GM19372 (cell line): ENCODE data around the gene C5orf24.
"Not testable (repeated sequence)": the region's sequence is repeated elsewhere in the genome, so short reads cannot be mapped to it uniquely, and the experiment has no call there.

Experiments used
- ATAC-seq: cut with Tn5 transposase; IDR thresholded peaks from one replicate; pipeline ENCODE4 v1.9.1; 2021; ENCODE audit warnings: mild to moderate bottlenecking, low read depth, moderate library complexity; ENCODE audit not compliant: unreplicated experiment

Gene C5orf24

GRCh38 chr5:134851307-134851923 is 5.6 kb downstream of the C5orf24 start:
- no peak for ATAC-seq

DNA sequence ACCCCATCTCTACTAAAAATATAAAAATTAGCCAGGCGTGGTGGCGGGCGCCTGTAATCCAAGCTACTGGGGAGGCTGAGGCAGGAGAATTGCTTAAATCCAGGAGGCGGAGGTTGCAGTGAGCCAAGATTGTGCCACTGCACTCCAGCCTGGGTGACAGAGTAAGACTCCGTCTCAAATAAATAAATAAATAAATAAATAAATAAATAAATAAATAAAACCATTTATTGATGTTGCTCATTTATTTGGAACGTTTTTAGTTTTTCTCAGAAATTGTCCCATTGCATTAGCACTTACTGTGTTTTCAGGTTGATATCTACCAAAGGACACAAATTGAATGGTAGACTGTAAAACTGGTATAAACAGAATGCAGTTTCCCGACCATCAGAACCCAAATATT is 10.7 kb downstream of the C5orf24 start:
- not testable (repeated sequence) for ATAC-seq

GRCh38 chr5:134857401-134857800 is 11.6 kb downstream of the C5orf24 start:
- ATAC-seq, result no peak

- ATAC-seq, result no peak
Observed at GRCh38 chr5:134864707-134865106, 18.9 kb downstream of the C5orf24 start.

- ATAC-seq, result no peak
Observed at GRCh38 chr5:134873494-134873893, 27.7 kb downstream of the C5orf24 start.

DNA sequence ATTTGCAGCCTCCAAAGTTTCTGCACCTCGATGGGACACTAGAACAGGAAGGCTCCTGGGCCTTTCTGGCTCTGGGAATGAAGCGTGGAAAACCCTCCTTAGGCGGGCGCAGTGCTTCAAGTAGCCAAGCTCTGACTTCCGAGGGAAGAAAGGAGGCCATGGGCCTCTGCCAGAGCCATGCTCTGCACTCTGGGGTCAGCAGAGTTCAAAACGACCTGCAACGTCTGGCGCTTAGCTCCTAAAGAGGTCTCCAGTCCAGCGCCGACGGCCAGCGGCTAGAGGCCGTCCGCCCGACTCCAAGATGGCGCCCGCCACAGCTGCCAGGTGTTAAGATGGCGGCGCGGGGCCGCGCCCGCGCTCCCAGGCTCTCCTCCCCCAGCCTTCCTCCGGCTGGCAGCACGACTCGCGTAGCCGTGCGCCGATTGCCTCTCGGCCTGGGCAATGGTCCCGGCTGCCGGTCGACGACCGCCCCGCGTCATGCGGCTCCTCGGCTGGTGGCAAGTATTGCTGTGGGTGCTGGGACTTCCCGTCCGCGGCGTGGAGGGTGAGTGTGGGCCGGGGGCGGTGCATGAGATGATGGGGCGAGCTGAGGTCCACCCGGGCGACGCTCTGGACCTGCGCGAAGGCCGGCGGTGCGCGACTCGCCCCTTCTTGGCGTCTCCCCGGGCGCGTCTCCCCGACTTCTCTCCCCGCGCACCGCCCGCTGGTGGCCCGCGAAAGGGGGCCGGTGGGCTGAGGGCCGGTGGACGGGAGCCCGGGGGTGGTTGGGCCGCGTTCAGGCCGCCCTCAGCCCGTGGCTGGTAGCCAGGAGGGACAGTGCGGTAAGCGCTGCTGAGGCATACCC is 28.4 kb downstream of the C5orf24 start, which contains the start of gene TXNDC15:
Gene TXNDC15, plus strand, starts transcription at position 385 of the 844 bp plus-strand sequence. Its CDS starts 57 bp downstream, at position 442.
- ATAC-seq, result peak; percentile 82

- ATAC-seq, result peak; percentile 27
Observed at GRCh38 chr5:134874831-134875655, 29.3 kb downstream of the C5orf24 start.

DNA sequence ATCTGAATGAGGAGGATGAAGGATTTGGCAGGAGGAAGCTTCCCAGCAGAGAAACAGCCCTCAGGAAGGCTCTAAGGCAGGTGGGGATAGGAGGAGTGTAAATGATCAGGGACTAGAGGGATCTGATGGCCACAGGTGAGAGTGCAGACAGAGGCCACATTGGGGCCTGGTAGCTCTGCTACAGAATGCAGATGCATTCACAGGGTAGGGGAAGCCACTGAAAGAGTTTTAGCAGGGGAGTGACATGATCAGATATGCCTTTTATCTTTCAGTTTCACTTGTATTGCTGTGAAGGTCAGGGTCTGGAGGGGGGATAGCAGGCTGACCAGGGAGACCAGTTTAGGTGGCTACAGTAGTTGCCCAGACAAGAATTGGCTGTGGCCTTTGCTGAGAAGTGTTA is 31.4 kb downstream of the C5orf24 start:
- ATAC-seq, result no peak

- ATAC-seq, result no peak
Observed at GRCh38 chr5:134878403-134878802, 32.6 kb downstream of the C5orf24 start.

DNA sequence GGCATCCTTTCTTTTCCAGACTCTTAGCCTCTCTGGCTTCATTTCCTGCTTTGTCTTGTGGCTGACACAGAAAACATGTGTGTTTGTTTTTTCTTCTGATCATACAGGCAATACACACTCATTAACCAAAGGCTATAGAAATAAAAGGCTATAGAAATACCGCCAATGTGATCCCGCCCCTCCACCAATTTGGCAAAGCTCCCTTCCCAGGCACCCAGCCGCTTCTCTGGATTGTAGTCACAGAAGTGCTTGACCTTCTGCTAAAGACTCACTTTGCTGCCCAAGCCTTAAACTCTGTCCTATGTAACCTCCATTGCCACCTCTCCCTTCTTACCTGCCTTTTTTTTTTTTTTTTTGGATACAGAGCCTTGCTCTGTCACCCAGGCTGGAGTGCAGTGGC is 33.7 kb downstream of the C5orf24 start:
- ATAC-seq, result no peak

DNA sequence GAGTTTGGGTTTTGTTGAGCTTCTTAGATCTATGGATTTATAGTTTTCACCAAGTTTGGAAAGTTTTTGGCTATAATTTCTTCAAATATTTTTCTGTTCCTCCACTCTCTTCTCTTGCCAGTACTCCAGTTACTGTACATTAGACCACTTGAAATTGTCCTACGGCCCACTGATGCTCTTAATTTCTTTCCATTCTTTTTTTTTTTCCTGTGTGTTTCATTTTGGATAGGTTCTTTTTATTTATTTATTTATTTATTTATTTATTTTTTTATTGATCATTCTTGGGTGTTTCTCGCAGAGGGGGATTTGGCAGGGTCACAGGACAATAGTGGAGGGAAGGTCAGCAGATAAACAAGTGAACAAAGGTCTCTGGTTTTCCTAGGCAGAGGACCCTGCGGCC is 35.2 kb downstream of the C5orf24 start:
- not testable (repeated sequence) for ATAC-seq

DNA sequence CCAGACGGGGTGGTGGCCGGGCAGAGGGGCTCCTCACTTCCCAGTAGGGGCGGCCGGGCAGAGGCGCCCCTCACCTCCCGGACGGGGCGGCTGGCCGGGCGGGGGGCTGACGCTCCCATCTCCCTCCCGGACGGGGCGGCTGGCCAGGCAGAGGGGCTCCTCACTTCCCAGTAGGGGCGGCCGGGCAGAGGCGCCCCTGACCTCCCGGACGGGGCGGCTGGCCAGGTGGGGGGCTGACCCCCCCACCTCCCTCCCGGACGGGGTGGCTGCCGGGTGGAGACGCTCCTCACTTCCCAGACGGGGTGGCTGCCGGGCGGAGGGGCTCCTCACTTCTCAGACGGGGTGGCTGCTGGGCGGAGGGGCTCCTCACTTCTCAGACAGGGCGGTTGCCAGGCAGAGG is 35.9 kb downstream of the C5orf24 start:
- ATAC-seq, result not testable (repeated sequence)

GRCh38 chr5:134887593-134888159 is 41.9 kb downstream of the C5orf24 start:
- ATAC-seq, result no peak

DNA sequence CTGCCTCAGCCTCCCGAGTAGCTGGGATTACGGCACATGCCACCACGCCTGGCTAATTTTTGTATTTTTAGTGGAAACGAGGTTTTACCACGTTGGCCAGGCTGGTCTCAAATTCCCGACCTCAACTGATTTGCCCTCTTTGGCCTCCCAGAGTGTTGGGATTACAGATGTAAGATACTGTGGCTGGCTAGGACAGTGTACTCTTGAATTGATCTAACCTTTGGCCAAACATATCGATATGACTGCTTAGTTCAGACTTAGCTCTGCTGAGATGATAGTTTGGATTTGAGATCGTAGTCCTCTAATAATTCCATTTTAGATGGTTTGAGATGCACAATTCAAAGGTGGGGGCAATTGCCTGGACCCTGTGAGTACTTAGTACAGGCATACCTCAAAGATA is 43.6 kb downstream of the C5orf24 start:
- ATAC-seq, result no peak

DNA sequence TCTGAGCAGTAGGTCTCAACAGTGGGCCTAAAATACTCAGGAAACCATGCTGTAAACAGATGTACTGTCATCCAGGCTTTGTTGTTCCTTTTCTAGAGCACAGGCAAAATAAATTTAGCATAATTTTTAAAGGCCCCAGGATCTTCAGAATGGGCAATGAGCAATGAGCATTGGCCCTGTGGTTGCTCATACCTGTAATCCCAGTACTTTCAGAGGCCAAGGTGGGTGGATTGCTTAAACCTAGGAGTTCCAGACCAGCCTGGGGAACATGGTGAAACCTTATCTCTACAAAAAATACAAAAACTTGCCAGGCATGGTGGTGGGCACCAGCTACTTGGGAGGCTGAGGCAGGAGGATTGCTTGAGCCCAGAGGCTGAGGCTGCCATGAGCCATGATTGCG is 45.7 kb downstream of the C5orf24 start:
- no peak for ATAC-seq

DNA sequence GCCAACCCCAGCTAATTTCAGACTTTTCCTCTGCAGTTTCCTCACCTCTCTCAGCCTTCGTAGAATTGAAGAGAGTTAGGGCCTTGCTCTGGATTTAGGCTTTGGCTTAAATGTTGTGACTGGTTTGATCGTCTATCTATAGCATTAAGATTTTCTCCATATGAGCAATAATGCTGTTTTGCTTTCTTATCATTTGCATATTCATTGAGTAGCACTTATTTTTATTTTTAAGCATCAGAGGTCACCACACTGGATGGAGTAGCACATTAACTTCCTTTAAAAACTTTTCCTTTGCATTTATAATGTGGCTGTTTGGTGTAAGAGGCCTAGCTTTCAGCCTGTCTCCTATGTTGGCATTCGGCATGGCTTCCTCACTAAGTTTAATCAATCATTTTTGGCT is 46.5 kb downstream of the C5orf24 start:
- ATAC-seq, result no peak

DNA sequence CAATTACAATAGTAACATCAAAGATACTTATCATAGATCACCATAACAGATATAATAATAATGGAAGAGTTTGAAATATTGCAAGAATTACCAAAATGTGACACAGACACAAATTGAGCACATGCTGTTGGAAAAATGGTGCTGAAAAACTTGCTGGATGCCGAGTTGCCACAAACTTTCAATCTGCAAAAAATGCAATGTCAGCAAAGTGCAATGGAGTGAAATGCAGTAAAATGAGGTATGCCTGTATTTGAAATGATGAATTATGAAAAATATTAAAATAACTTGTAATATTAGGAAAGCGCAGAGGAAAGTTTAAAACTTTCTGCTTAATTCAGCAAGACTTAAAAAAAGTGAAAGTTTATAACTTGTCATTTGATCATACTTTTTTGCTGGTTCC is 47.2 kb downstream of the C5orf24 start:
- no peak for ATAC-seq

DNA sequence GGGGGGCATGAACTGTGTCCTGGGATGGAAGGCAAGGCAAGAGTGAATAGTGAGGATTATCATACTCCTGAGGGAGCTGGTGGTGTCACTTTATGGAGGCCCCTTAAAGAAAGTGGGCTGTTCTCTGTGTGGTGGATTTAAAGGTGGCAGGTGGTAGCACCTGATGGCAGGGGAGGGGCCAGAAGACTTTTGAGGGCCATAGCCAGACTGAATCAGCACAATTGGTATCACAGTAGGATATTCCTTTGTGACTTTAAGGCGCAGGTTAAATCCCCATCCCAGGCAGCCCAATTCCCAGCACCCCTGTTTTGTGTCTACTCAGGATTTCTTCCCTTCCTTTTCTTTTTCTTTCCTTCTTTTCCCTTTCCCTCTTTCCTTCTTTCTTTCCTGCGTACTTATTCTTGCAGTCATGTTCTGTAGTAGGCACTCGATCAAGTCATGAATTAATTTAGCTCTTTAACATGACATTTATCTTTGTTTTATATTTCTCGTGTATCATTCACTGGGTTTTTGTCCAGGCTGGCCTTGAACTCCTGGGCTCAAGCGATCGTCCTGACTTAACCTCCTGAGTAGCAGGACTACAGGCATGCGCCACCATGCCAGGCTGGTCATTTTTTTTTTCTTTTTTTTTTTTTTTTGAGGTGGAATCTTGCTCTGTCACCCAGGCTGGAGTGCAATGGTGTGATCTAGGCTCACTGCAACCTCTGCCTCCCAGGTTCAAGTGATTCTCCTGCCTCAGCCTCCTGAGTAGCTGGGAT is 48.2 kb downstream of the C5orf24 start:
- no peak for ATAC-seq

DNA sequence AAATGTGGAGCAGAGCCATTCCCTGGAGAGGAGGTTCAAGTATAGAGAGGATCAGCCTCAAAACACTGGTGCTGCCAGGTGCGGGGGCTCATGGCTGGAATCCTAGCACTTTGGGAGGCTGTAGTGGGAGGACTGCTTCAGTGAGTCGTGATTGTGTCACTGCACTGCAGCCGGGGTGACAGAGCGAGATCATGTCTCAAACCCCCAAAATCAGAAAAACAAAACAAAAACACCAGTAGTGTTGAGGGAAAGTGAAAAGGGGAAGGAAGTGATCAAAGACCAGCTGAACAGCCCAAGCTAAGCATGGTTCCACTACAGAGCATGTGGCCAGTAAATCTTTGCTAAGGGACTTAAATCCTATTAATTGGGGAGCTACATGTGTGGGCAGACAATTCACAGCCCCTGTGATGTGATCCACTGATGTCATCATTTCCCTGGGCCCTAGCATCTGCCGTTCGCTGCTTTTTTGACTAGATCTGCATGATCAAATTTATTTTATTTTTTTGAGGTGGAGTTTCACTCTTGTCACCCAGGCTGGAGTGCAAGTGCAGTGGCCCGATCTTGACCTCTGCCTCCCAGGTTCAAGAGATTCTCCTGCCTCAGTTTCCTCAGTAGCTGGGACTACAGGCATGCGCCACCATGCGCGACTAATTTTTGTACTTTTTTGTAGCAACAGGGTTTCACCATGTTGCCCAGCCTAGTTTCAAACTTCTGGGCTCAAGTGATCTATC is 56.5 kb downstream of the C5orf24 start:
- ATAC-seq, result no peak
